Bronchial epithelial cell (primary cell): Measurements from ENCODE around the gene KCND3. TPM values are rescaled to one million over a fixed set of nuclear protein-coding genes. Genes with fewer than 3 reads are reported as not detected.

ENCODE experiments used
- DNase-seq: peaks from one replicate; pipeline ENCODE4 v3.0.0-alpha.2; 2010; ENCODE audit warnings: low read depth
- FAIRE-seq: peaks from 2 replicates; lab custom pipeline; 2011; peaks lifted over from hg19 to GRCh38; lab: Jason Lieb, UNC
- H3K27me3 ChIP-seq: 2 replicates; pipeline ENCODE4 v1.5.1; 2011; ENCODE audit warnings: low read length; ENCODE audit not compliant: control insufficient read depth, insufficient read depth
- H3K36me3 ChIP-seq: 2 replicates; pipeline ENCODE4 v1.5.1; 2011; ENCODE audit warnings: low read length; ENCODE audit not compliant: control insufficient read depth, insufficient read depth
- H3K4me3 ChIP-seq: 2 replicates; pipeline ENCODE4 v1.5.1; 2011; ENCODE audit warnings: mild to moderate bottlenecking, low read depth, low read length, control low read depth
- CTCF ChIP-seq: IDR thresholded peaks from 2 replicates; pipeline ENCODE4 v1.5.1; 2011; ENCODE audit warnings: mild to moderate bottlenecking, moderate library complexity, low read length, control low read depth, inconsistent platforms; ENCODE audit not compliant: insufficient read depth, severe bottlenecking
- total RNA-seq: library from RNA; depleted of rRNA; stranded (reverse); fragments of >200 nt; gene quantifications from 2 replicates; pipeline ENCODE4 v1.2.1, GENCODE V29; 2014

KCND3 gene
- total RNA-seq, 1 donor from 2014 or later, result under 0.01 TPM

GRCh38 chr1:111795401-111795800, 194.1 kb downstream of the KCND3 start:
- H3K36me3 ChIP-seq, result no peaks in the 10 kb centered on the region
- TF ChIP-seq CTCF, result no peak
- no peak overlapping the region for H3K4me3 ChIP-seq
- peaks cover 1% of the 10 kb centered on the region for H3K27me3 ChIP-seq
- DNase-seq, result no peak
- FAIRE-seq, result no peak

GRCh38 chr1:111793923-111794322, 195.5 kb downstream of the KCND3 start:
- Histone ChIP-seq H3K27me3 (peaks cover 1% of the 10 kb centered on the region), H3K4me3 (no peak overlapping the region), H3K36me3 (no peaks in the 10 kb centered on the region)
- no peak for FAIRE-seq
- no peak for DNase-seq
- TF ChIP-seq CTCF, result no peak

- Histone ChIP-seq H3K36me3 (no peaks in the 10 kb centered on the region), H3K4me3 (no peak overlapping the region), H3K27me3 (peaks cover 1% of the 10 kb centered on the region)
- FAIRE-seq (no peak), DNase-seq (no peak)
- TF ChIP-seq CTCF, result no peak
These were observed 197.2 kb downstream of the KCND3 start for GRCh38 chr1:111792249-111792648.

- TF ChIP-seq CTCF, result no peak
- no peak for DNase-seq
- no peak overlapping the region for H3K4me3 ChIP-seq
These were observed 197.7 kb downstream of the KCND3 start for GRCh38 chr1:111791776-111792175.

GRCh38 chr1:111789666-111790316, 199.7 kb downstream of the KCND3 start:
- Histone ChIP-seq H3K4me3 (no peak overlapping the region), H3K36me3 (no peaks in the 10 kb centered on the region), H3K27me3 (peaks cover 3% of the 10 kb centered on the region)
- DNase-seq (peak; percentile 18), FAIRE-seq (no peak)
- TF ChIP-seq CTCF, result peak; percentile 14

More at GRCh38 chr1:111791776-111792175, 197.7 kb downstream of the KCND3 start:
- no peak for FAIRE-seq
- H3K27me3 ChIP-seq, result peaks cover 1% of the 10 kb centered on the region
- H3K36me3 ChIP-seq, result no peaks in the 10 kb centered on the region

DNA sequence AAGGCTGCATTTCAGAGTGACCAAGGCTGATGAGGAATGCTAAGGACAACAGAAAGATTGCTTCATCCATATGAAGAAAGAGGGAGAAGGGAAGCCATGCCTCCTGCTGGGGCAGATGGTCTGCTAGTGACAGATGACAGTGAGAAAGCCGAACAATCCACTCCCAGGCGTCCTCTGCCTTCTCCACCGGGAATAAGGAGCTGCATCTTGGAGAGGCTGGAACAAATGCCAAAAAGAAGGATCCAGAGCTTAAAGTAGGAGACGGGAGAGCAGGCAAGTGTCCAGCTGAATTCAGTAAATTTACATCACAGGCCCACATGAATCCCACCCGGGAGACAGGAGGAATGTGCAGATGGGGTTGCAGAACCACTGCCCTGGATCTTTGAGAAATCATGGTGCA, 200.3 kb downstream of the KCND3 start:
- FAIRE-seq, result no peak
- no peak overlapping the region for H3K4me3 ChIP-seq
- no peaks in the 10 kb centered on the region for H3K36me3 ChIP-seq
- no peak for DNase-seq
- no peak for TF ChIP-seq CTCF
- H3K27me3 ChIP-seq, result peaks cover 3% of the 10 kb centered on the region
